Naive thymus-derived CD4-positive, alpha-beta T cell (primary cell): ENCODE results near the gene GATM. TPM values are rescaled to one million over a fixed set of nuclear protein-coding genes. Genes with fewer than 3 reads are reported as not detected.
"Not testable (repeated sequence)": the region's sequence is repeated elsewhere in the genome, so short reads cannot be mapped to it uniquely, and the experiment has no call there.

Experiments used
- ATAC-seq: fragments of 150-1000 bp; cut with Tn5 transposase; 2 replicates; pipeline ENCODE4 v1.10.0; 2021; ENCODE audit warnings: mild to moderate bottlenecking, moderate library complexity
- CTCF ChIA-PET: fragments of 350-600 bp; sonication (Branson Sonifier 250); formaldehyde crosslinking; loops from one replicate; lab custom pipeline; 2021; ENCODE audit warnings: antibody characterized with exemption; lab: Charles Lee
- POLR2A ChIA-PET: fragments of 350-600 bp; sonication (Branson Sonifier 250); formaldehyde crosslinking; loops from one replicate; lab custom pipeline; 2021; ENCODE audit warnings: antibody characterized with exemption, inconsistent platforms; lab: Charles Lee
- DNase-seq, 9 donors: peaks; one replicate each; pipeline versions ENCODE4 v3.0.0 to v3.0.0-alpha.2; 2020 to 2022; ENCODE audit warnings: mixed read lengths in 1 of 9
- H3K27ac ChIP-seq: one replicate; pipeline ENCODE4 v1.7.0; 2013; ENCODE audit warnings: mild to moderate bottlenecking, low read depth, low read length, moderate library complexity
- H3K27me3 ChIP-seq, 2 donors: one replicate each; pipeline ENCODE4 v1.7.0; 2013; ENCODE audit warnings: low read length in 2 of 2, mild to moderate bottlenecking in 2 of 2, moderate library complexity in 2 of 2; ENCODE audit not compliant: control insufficient read depth in 2 of 2, insufficient read depth in 2 of 2
- H3K36me3 ChIP-seq, 3 experiments: 1 replicate in 2 of 3; 2 replicates in 1 of 3; pipeline ENCODE4 v1.7.0; 2013; ENCODE audit warnings: low read length in 3 of 3, mild to moderate bottlenecking in 3 of 3, moderate library complexity in 1 of 3; ENCODE audit not compliant: insufficient read depth in 3 of 3, control insufficient read depth in 2 of 3
- H3K4me1 ChIP-seq, 2 donors: one replicate each; pipeline ENCODE4 v1.7.0; 2013; ENCODE audit warnings: low read length in 2 of 2, mild to moderate bottlenecking in 2 of 2, moderate library complexity in 1 of 2; ENCODE audit not compliant: control insufficient read depth in 2 of 2, insufficient read depth in 2 of 2
- H3K4me3 ChIP-seq: 2 replicates; pipeline ENCODE4 v1.7.0; 2013; ENCODE audit warnings: mild to moderate bottlenecking, low read length
- H3K9me3 ChIP-seq, 3 experiments: 1 replicate in 2 of 3; 2 replicates in 1 of 3; pipeline ENCODE4 v1.7.0; 2013; ENCODE audit warnings: low read length in 3 of 3; ENCODE audit not compliant: control insufficient read depth in 2 of 3
- H3K27ac Mint-ChIP-seq, 9 donors: one replicate each; pipeline ENCODE4 v1.8.0; 2020 to 2022; ENCODE audit warnings: mixed read lengths in 9 of 9, mild to moderate bottlenecking in 8 of 9, moderate library complexity in 5 of 9, inconsistent platforms in 2 of 9
- H3K27me3 Mint-ChIP-seq, 5 donors: one replicate each; pipeline ENCODE4 v1.8.0; 2021 to 2022; ENCODE audit warnings: mixed read lengths in 5 of 5, mild to moderate bottlenecking in 1 of 5
- H3K36me3 Mint-ChIP-seq, 5 donors: one replicate each; pipeline ENCODE4 v1.8.0; 2020 to 2022; ENCODE audit warnings: mixed read lengths in 5 of 5, mild to moderate bottlenecking in 3 of 5, inconsistent platforms in 1 of 5
- H3K4me1 Mint-ChIP-seq, 7 donors: one replicate each; pipeline ENCODE4 v1.8.0; 2020 to 2022; ENCODE audit warnings: mixed read lengths in 7 of 7, mild to moderate bottlenecking in 3 of 7, inconsistent platforms in 1 of 7
- H3K4me3 Mint-ChIP-seq, 10 donors: one replicate each; pipeline ENCODE4 v1.8.0; 2020 to 2022; ENCODE audit warnings: mild to moderate bottlenecking in 10 of 10, mixed read lengths in 10 of 10, moderate library complexity in 6 of 10, inconsistent platforms in 2 of 10
- H3K9me3 Mint-ChIP-seq, 11 donors: one replicate each; pipeline ENCODE4 v1.8.0; 2020 to 2022; ENCODE audit warnings: mixed read lengths in 11 of 11, mild to moderate bottlenecking in 4 of 11, inconsistent platforms in 1 of 11, moderate library complexity in 1 of 11
- intact Hi-C, 2 donors: fragments of 100-400 bp; cut with micrococcal nuclease; formaldehyde crosslinking; loops; one replicate each; pipeline ENCODE4 v1.15.1; 2023
- polyA plus RNA-seq, 2 donors: library from polyadenylated mRNA; unstranded; fragments of 300-500 nt; fragmentation: Illumina TruSeq; gene quantifications; one replicate each; pipeline ENCODE4 v1.2.3, GENCODE V29; 2021
- total RNA-seq, 6 experiments: library from RNA in 5 of 6; stranded (reverse) in 5 of 6; gene quantifications; 1 replicate in 5 of 6; 2 replicates in 1 of 6; pipeline ENCODE4 v1.2.3 and lab custom pipeline; 2021 to 2026

GATM gene
- total and polyA plus RNA-seq, 7 experiments from 2014 or later: 0.14 to 2.4 (median 1.1) TPM; not detected in 1

GRCh38 chr15:45375836-45376235 is 2.5 kb downstream of the GATM start:
- Mint-ChIP-seq H3K27ac (no peak overlapping the region), H3K27me3 (peaks cover 55 to 81% (median 60%) of the 10 kb centered on the region in 5 donors), H3K4me3 (peak overlapping the region in 4 of 10 donors; percentile 21 to 81 (median 78)), H3K9me3 (no peaks in the 10 kb centered on the region), H3K4me1 (peaks cover 3 to 23% (median 15%) of the 10 kb centered on the region in 7 donors), H3K36me3 (no peaks in the 10 kb centered on the region)
- Histone ChIP-seq H3K9me3 (no peaks in the 10 kb centered on the region), H3K36me3 (no peaks in the 10 kb centered on the region), H3K4me3 (no peak overlapping the region), H3K27ac (no peak overlapping the region), H3K27me3 (peaks cover 3 to 18% of the 10 kb centered on the region in 2 donors), H3K4me1 (peaks cover 7 to 9% of the 10 kb centered on the region in 2 donors)
- CTCF ChIA-PET: no interaction called here
- POLR2A ChIA-PET: no interaction called here
- no peak for ATAC-seq
- DNase-seq: no peak
- intact Hi-C loops: no loop called here

DNA sequence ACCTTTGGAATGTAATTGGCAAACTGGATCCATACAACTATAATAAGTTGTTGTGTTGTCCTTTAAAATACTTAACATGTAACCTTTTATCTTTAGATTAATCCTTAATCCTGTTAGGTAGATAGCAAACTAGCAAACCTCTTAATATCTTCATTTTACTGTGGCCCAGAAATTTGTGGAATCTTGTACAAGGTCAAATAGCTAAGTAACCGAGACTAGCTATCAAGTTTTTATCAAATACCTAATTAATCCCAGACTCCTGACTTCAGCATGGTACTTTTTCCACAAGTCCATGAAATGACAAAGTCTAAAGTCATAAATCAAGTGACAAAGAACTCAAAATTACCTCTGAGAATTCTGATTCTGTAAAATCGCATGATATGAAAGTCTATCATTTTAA is 4.4 kb downstream of the GATM start:
- Histone ChIP-seq H3K36me3 (no peaks in the 10 kb centered on the region), H3K9me3 (no peaks in the 10 kb centered on the region), H3K4me3 (no peak overlapping the region), H3K27ac (no peak overlapping the region), H3K27me3 (peaks cover 0 to 18% of the 10 kb centered on the region in 2 donors), H3K4me1 (peaks cover 7 to 9% of the 10 kb centered on the region in 2 donors)
- Mint-ChIP-seq H3K36me3 (no peaks in the 10 kb centered on the region), H3K9me3 (no peaks in the 10 kb centered on the region), H3K27me3 (peaks cover 46 to 77% (median 51%) of the 10 kb centered on the region in 5 donors), H3K27ac (no peak overlapping the region), H3K4me1 (peaks cover 3 to 21% (median 15%) of the 10 kb centered on the region in 7 donors), H3K4me3 (no peak overlapping the region)
- no peak for DNase-seq
- no peak for ATAC-seq
- ChIA-PET CTCF (no interaction called here), POLR2A (no interaction called here)
- intact Hi-C loops: no loop called here

- ChIA-PET CTCF (interaction anchor here (1.0 kb wide), 1 partner anchor 57 kb away, joined by 3 read pairs; no protein-coding TSS in a partner anchor), POLR2A (interaction anchor here (0.8 kb wide), 1 partner anchor 45 kb away, joined by 3 read pairs; no protein-coding TSS in a partner anchor)
Observed at GRCh38 chr15:45372041-45372995, 6.0 kb downstream of the GATM start.

DNA sequence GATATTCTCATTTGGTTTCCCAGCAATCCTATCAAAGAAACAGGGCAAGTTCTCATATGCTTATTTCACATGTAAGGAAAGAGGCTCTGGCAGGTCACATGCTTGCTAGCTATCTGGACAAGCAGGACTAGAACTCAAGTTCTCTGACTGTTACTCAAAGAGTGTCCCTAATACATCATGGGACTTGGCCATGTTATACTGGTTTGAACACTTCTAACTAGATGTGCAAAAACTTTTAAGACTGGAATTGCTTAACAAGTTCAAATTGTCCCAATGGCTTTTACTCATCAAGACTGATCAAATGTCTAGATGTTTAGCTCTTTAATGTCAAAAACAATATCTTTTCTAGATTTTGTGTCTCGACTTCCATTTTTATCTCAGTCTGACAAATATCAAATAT is 6.8 kb downstream of the GATM start:
- no peak overlapping the region for H3K27ac Mint-ChIP-seq
- H3K9me3 ChIP-seq: no peaks in the 10 kb centered on the region
- H3K4me3 ChIP-seq: no peak overlapping the region
- no peaks in the 10 kb centered on the region for H3K36me3 Mint-ChIP-seq
- H3K4me3 Mint-ChIP-seq: no peak overlapping the region
- intact Hi-C loops: no loop called here
- ChIA-PET CTCF (interaction anchor here (1.0 kb wide), 1 partner anchor 57 kb away, joined by 3 read pairs; no protein-coding TSS in a partner anchor), POLR2A (no interaction called here)
- no peak for ATAC-seq
- no peaks in the 10 kb centered on the region for H3K4me1 ChIP-seq
- H3K27ac ChIP-seq: no peak overlapping the region
- H3K36me3 ChIP-seq: no peaks in the 10 kb centered on the region
- DNase-seq: no peak
- peaks cover 0 to 8% (median under 1%) of the 10 kb centered on the region in 7 donors for H3K4me1 Mint-ChIP-seq
- H3K27me3 ChIP-seq: peaks cover 0 to 6% of the 10 kb centered on the region in 2 donors
- peaks cover 28 to 62% (median 40%) of the 10 kb centered on the region in 5 donors for H3K27me3 Mint-ChIP-seq
- no peaks in the 10 kb centered on the region for H3K9me3 Mint-ChIP-seq

More at GRCh38 chr15:45372041-45372995, 6.0 kb downstream of the GATM start:
- H3K4me1 ChIP-seq: peaks cover 0 to 1% of the 10 kb centered on the region in 2 donors
- no peak overlapping the region for H3K27ac ChIP-seq
- DNase-seq (no peak), ATAC-seq (no peak)
- no peak overlapping the region for H3K27ac Mint-ChIP-seq
- intact Hi-C loops: no loop called here
- peaks cover 0 to 12% of the 10 kb centered on the region in 2 donors for H3K27me3 ChIP-seq
- no peaks in the 10 kb centered on the region for H3K9me3 Mint-ChIP-seq
- no peaks in the 10 kb centered on the region for H3K9me3 ChIP-seq
- H3K4me1 Mint-ChIP-seq: peaks cover 0 to 16% (median 8%) of the 10 kb centered on the region in 7 donors
- H3K36me3 ChIP-seq: no peaks in the 10 kb centered on the region
- no peak overlapping the region for H3K4me3 Mint-ChIP-seq
- H3K36me3 Mint-ChIP-seq: no peaks in the 10 kb centered on the region
- no peak overlapping the region for H3K4me3 ChIP-seq
- peaks cover 36 to 70% (median 48%) of the 10 kb centered on the region in 5 donors for H3K27me3 Mint-ChIP-seq

DNA sequence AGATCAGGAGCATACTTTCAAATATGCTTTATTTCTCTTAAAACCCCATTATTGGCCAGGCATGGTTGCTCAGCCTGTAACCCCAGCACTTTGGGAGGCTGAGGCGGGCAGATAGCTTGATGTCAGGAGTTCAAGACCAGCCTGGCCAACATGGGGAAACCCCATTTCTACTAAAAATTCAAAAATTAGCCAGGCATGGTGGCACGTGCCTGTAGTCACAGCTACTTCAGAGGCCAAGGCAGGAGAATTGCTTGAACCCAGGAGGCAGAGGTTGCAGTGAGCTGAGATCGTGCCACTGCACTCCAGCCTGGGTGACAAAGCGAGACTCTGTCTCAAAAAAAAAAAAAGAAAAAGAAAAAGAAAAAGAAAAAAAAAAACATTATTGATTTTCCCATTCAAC is 8.3 kb downstream of the GATM start:
- intact Hi-C loops, H3K9me3 ChIP-seq, POLR2A ChIA-PET, H3K4me3 Mint-ChIP-seq, CTCF ChIA-PET, H3K27ac Mint-ChIP-seq, DNase-seq, H3K27me3 ChIP-seq, H3K4me1 Mint-ChIP-seq, H3K4me1 ChIP-seq, H3K27ac ChIP-seq, ATAC-seq, H3K4me3 ChIP-seq, H3K36me3 Mint-ChIP-seq, H3K9me3 Mint-ChIP-seq, H3K36me3 ChIP-seq: not testable (repeated sequence)
- H3K27me3 Mint-ChIP-seq: peaks cover 15 to 47% (median 25%) of the 10 kb centered on the region in 5 donors

DNA sequence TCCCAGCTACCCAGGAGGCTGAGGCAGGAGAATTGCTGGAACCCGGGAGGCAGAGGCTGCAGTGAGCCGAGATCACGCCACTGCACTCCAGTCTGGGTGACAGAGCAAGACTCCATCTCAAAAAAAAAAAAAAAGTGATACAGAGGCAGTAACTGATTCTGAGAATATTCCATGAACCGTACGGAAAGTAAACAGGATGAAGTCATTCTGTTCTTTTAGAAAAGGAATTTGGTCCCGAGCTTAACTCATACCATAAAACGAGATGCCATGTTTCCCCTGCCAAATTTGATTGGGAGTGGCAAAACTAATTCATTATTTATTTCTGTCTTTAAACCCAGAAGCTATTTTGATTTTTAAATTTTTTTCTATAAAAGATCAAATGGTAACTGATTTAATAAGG is 11.1 kb downstream of the GATM start:
- H3K27ac Mint-ChIP-seq, CTCF ChIA-PET, H3K27me3 ChIP-seq: not testable (repeated sequence)

More for the DNA sequence above, 11.1 kb downstream of the GATM start:
- H3K9me3 ChIP-seq, H3K4me1 Mint-ChIP-seq, POLR2A ChIA-PET, H3K4me3 Mint-ChIP-seq, DNase-seq, intact Hi-C loops, H3K36me3 ChIP-seq, H3K4me1 ChIP-seq, H3K27ac ChIP-seq, ATAC-seq, H3K4me3 ChIP-seq, H3K9me3 Mint-ChIP-seq, H3K36me3 Mint-ChIP-seq: not testable (repeated sequence)
- H3K27me3 Mint-ChIP-seq: peaks cover 0 to 30% (median 10%) of the 10 kb centered on the region in 5 donors
